GM19452 (cell line): Measurements from ENCODE around the gene FSTL4.
A peak's percentile ranks its signal among the peaks of the same experiment; 100 is the strongest.
"Not testable (repeated sequence)": the region's sequence is repeated elsewhere in the genome, so short reads cannot be mapped to it uniquely, and the experiment has no call there.

Experiments used
- ATAC-seq: cut with Tn5 transposase; IDR thresholded peaks from one replicate; pipeline ENCODE4 v1.9.1; 2021; ENCODE audit not compliant: unreplicated experiment

The FSTL4 gene

GRCh38 chr5:133406977-133407632, 205.2 kb downstream of the FSTL4 start:
- ATAC-seq = no peak

- no peak for ATAC-seq
Measured at GRCh38 chr5:133406208-133406976, 205.9 kb downstream of the FSTL4 start.

GRCh38 chr5:133405275-133406034, 206.9 kb downstream of the FSTL4 start:
- no peak for ATAC-seq

- ATAC-seq = no peak
Measured at GRCh38 chr5:133404724-133405123, 207.6 kb downstream of the FSTL4 start.

GRCh38 chr5:133403741-133404364, 208.5 kb downstream of the FSTL4 start:
- no peak for ATAC-seq

GRCh38 chr5:133402775-133403174, 209.6 kb downstream of the FSTL4 start:
- ATAC-seq = no peak

GRCh38 chr5:133401731-133402347, 210.5 kb downstream of the FSTL4 start:
- no peak for ATAC-seq

GRCh38 chr5:133400831-133401351, 211.4 kb downstream of the FSTL4 start:
- ATAC-seq = no peak

GRCh38 chr5:133400120-133400519, 212.2 kb downstream of the FSTL4 start:
- ATAC-seq = no peak

GRCh38 chr5:133399247-133399891, 213.0 kb downstream of the FSTL4 start:
- no peak for ATAC-seq

GRCh38 chr5:133398646-133399101, 213.7 kb downstream of the FSTL4 start:
- ATAC-seq = peak; percentile 75

- ATAC-seq = no peak
Measured at GRCh38 chr5:133397990-133398645, 214.2 kb downstream of the FSTL4 start.

GRCh38 chr5:133397348-133397747, 215.0 kb downstream of the FSTL4 start:
- no peak for ATAC-seq

- ATAC-seq = no peak
Measured at GRCh38 chr5:133396814-133397213, 215.5 kb downstream of the FSTL4 start.

GRCh38 chr5:133396187-133396741, 216.1 kb downstream of the FSTL4 start:
- ATAC-seq = no peak

- not testable (repeated sequence) for ATAC-seq
Measured at GRCh38 chr5:133395207-133395606, 217.1 kb downstream of the FSTL4 start.

GRCh38 chr5:133394477-133394817, 217.9 kb downstream of the FSTL4 start:
- not testable (repeated sequence) for ATAC-seq

GRCh38 chr5:133393776-133394476, 218.4 kb downstream of the FSTL4 start:
- no peak for ATAC-seq

GRCh38 chr5:133392448-133392847, 219.9 kb downstream of the FSTL4 start:
- ATAC-seq = no peak
